K562 (cell line): ENCODE measurements around the gene ASZ1. TPM values are rescaled to one million over a fixed set of nuclear protein-coding genes. Genes with fewer than 3 reads are reported as not detected.

Experiments used
- ATAC-seq: fragments of 200-7000 bp; cut with Tn5 transposase; 3 replicates; pipeline ENCODE4 v1.9.1; 2020; ENCODE audit warnings: moderate library complexity
- BruUV-seq: library from RNA; stranded (reverse); fragments of 400-500 nt; replicated peaks from 2 replicates; lab custom pipeline; 2021; lab: Mats Ljungman, UMichigan
- CTCF ChIA-PET: fragments of 300-600 bp; formaldehyde crosslinking; extraction: SDS; loops from one replicate; lab custom pipeline; 2021; ENCODE audit warnings: low intra/inter-chr PET ratio; lab: Yijun Ruan, JAX
- POLR2A ChIA-PET: fragments of 300-600, 350-650 bp; sonication (Branson Sonifier 250); formaldehyde crosslinking; extraction: SDS; loops from one replicate; lab custom pipeline; 2021; ENCODE audit warnings: antibody characterized with exemption, inconsistent platforms; lab: Yijun Ruan, JAX
- DNase-seq, 4 experiments: peaks; one replicate each; pipeline versions ENCODE4 v3.0.0 to v3.0.0-alpha.2; 2011 to 2018; ENCODE audit warnings: low spot score in 3 of 4, mixed read lengths in 3 of 4; ENCODE audit errors: extremely low read depth in 1 of 4
- FAIRE-seq: peaks from 2 replicates; lab custom pipeline; 2011; peaks lifted over from hg19 to GRCh38; lab: Jason Lieb, UNC
- H2AFZ ChIP-seq: 2 replicates; pipeline ENCODE4 v1.6.0; 2011; ENCODE audit warnings: low read depth, low read length, control low read depth, inconsistent platforms
- H3K27ac ChIP-seq: fragments of 200-600 bp; 3 replicates; pipeline ENCODE4 v1.8.0; 2011; ENCODE audit warnings: low read depth, mild to moderate bottlenecking, control low read depth, inconsistent platforms, low read length, moderate library complexity, mixed read lengths; ENCODE audit errors: extremely low read depth
- H3K27me3 ChIP-seq, 2 experiments: fragments of 300-600 bp in 1 of 2; 2 replicates in 1 of 2; 3 replicates in 1 of 2; pipeline versions ENCODE4 v1.6.0 to v1.8.0; 2011; ENCODE audit warnings: inconsistent platforms in 2 of 2, low read length in 2 of 2, mild to moderate bottlenecking in 1 of 2, mixed read lengths in 1 of 2, moderate library complexity in 1 of 2; ENCODE audit not compliant: control insufficient read depth in 2 of 2, insufficient read depth in 2 of 2
- H3K36me3 ChIP-seq: fragments of 300-600 bp; 3 replicates; pipeline ENCODE4 v1.8.0; 2011; ENCODE audit warnings: mild to moderate bottlenecking, low read length, inconsistent platforms; ENCODE audit not compliant: control insufficient read depth, insufficient read depth
- H3K4me1 ChIP-seq, 2 experiments: fragments of 200-600 bp in 1 of 2; replicated peaks in 1 of 2; 2 replicates in 1 of 2; 3 replicates in 1 of 2; pipeline versions ENCODE4 v1.5.1 to v1.8.0; 2011; ENCODE audit warnings: inconsistent platforms in 2 of 2, low read length in 2 of 2, mild to moderate bottlenecking in 1 of 2, mixed read lengths in 1 of 2, moderate library complexity in 1 of 2; ENCODE audit not compliant: control insufficient read depth in 2 of 2, insufficient read depth in 2 of 2
- H3K4me2 ChIP-seq: 2 replicates; pipeline ENCODE4 v1.6.1; 2011; ENCODE audit warnings: low read length, control low read depth, inconsistent platforms, mixed read lengths; ENCODE audit not compliant: insufficient read depth
- H3K4me3 ChIP-seq: fragments of 200-600 bp; sonication (generic), shearing (Covaris generic); 2 replicates; pipeline ENCODE4 v1.5.1; 2016; ENCODE audit warnings: control low read depth, inconsistent platforms
- H3K79me2 ChIP-seq: fragments of 200-600 bp; 3 replicates; pipeline ENCODE4 v1.8.0; 2011; ENCODE audit warnings: low read length, inconsistent platforms; ENCODE audit not compliant: control insufficient read depth, insufficient read depth
- H3K9ac ChIP-seq, 2 experiments: 2 replicates each; pipeline versions ENCODE4 v1.6.0 to v1.6.1; 2011; ENCODE audit warnings: low read depth in 2 of 2, low read length in 2 of 2, control low read depth in 1 of 2, inconsistent platforms in 1 of 2, mild to moderate bottlenecking in 1 of 2, mixed read lengths in 1 of 2; ENCODE audit not compliant: insufficient read depth in 1 of 2
- H3K9me1 ChIP-seq: one replicate; pipeline ENCODE4 v1.6.0; 2011; ENCODE audit warnings: inconsistent platforms, mild to moderate bottlenecking, low read length, moderate library complexity; ENCODE audit not compliant: control insufficient read depth, insufficient read depth
- H3K9me3 ChIP-seq: replicated peaks from 2 replicates; pipeline ENCODE4 v1.5.1; 2011; ENCODE audit warnings: low read depth, low read length, inconsistent platforms; ENCODE audit not compliant: control insufficient read depth, insufficient read depth
- H4K20me1 ChIP-seq: replicated peaks from 2 replicates; pipeline ENCODE4 v1.6.1; 2011; ENCODE audit warnings: low read length, inconsistent platforms, mixed read lengths; ENCODE audit not compliant: control insufficient read depth, insufficient read depth
- CHD1 ChIP-seq: fragments of 200-600 bp; sonication (generic); IDR thresholded peaks from one replicate; pipeline ENCODE4 v1.6.1; 2012; ENCODE audit warnings: mild to moderate bottlenecking, moderate library complexity, low read length, inconsistent platforms
- CHD4 ChIP-seq: fragments of 200-600 bp; sonication (generic); IDR thresholded peaks from 3 replicates; pipeline ENCODE4 v1.6.1; 2012; ENCODE audit warnings: low read depth, mild to moderate bottlenecking, mixed read lengths, low read length, inconsistent platforms; ENCODE audit not compliant: insufficient read depth, insufficient replicate concordance, poor library complexity, severe bottlenecking
- EHMT2 ChIP-seq: fragments of 450-650 bp; IDR thresholded peaks from 2 replicates; pipeline ENCODE4 v1.6.1; 2018; ENCODE audit warnings: antibody characterized with exemption
- HBP1 ChIP-seq: fragments of 450-650 bp; formaldehyde crosslinking; IDR thresholded peaks from 2 replicates; pipeline ENCODE4 v1.4.0; 2022; ENCODE audit warnings: missing genetic modification characterization
- MAFF ChIP-seq: IDR thresholded peaks from 2 replicates; pipeline ENCODE4 v1.6.1; 2012; ENCODE audit warnings: low read length, improper control_type of control experiment
- MAZ ChIP-seq, 2 experiments: fragments of 450-650 bp in 1 of 2; sonication (generic) in 1 of 2; formaldehyde crosslinking; IDR thresholded peaks in 1 of 2; conservative IDR thresholded peaks in 1 of 2; 2 replicates each; pipeline versions ENCODE4 v1.4.0 to v1.5.0; 2020; ENCODE audit warnings: mild to moderate bottlenecking in 1 of 2, missing genetic modification reagents in 1 of 2
- MBD1 ChIP-seq: fragments of 250-450 bp; sonication (Bioruptor Pico); IDR thresholded peaks from 2 replicates; pipeline ENCODE4 v1.8.0; 2022; ENCODE audit warnings: inconsistent platforms
- NCOA4 ChIP-seq: fragments of 450-650 bp; IDR thresholded peaks from 2 replicates; pipeline ENCODE4 v1.6.1; 2018; ENCODE audit warnings: mild to moderate bottlenecking; ENCODE audit not compliant: partially characterized antibody
- NR4A1 ChIP-seq, 2 experiments: fragments of 250-450 bp in 1 of 2; fragments of 450-650 bp in 1 of 2; sonication (Bioruptor Pico) in 1 of 2; IDR thresholded peaks; 2 replicates each; pipeline versions ENCODE4 v1.4.0 to v1.6.1; 2016 to 2020; ENCODE audit warnings: mild to moderate bottlenecking in 2 of 2, missing compliant biosample characterization in 1 of 2, missing genetic modification characterization in 1 of 2, moderate library complexity in 1 of 2
- SPI1 ChIP-seq: IDR thresholded peaks from 2 replicates; pipeline ENCODE4 v1.6.1; 2011; ENCODE audit warnings: low read depth, low read length, control low read depth, borderline replicate concordance
- ZNF316 ChIP-seq: fragments of 450-650 bp; IDR thresholded peaks from 2 replicates; pipeline ENCODE4 v1.6.1; 2016
- ZNF449 ChIP-seq: fragments of 250-450 bp; sonication (Bioruptor Pico); IDR thresholded peaks from 2 replicates; pipeline ENCODE4 v1.8.0; 2022; ENCODE audit warnings: moderate library complexity, mild to moderate bottlenecking, inconsistent platforms
- ZNF707 ChIP-seq: fragments of 250-450 bp; sonication (Bioruptor Pico); conservative IDR thresholded peaks from 2 replicates; pipeline ENCODE4 v1.8.0; 2022; ENCODE audit warnings: inconsistent platforms, mild to moderate bottlenecking, moderate library complexity
- WGBS: fragments of 100-300 bp; shearing (Covaris generic); methylation state at CpG from one replicate; pipeline ENCODE4 v1.1.6; 2016; ENCODE audit warnings: low coverage, mixed read lengths; ENCODE audit not compliant: insufficient coverage; ENCODE audit errors: missing lambda C conversion rate; 5-methylcytosine and 5-hydroxymethylcytosine counted together
- in situ Hi-C: fragments of 300-500 bp; cut with MboI; formaldehyde crosslinking; loops from 4 replicates; pipeline ENCODE4 v1.15.0; 2018; ENCODE audit warnings: inconsistent platforms, mixed read lengths
- intact Hi-C: fragments of 100-400 bp; cut with micrococcal nuclease; formaldehyde crosslinking; loops from 2 replicates; pipeline ENCODE4 v1.14.2; 2022
- polyA plus RNA-seq, 8 experiments: library from polyadenylated mRNA; depleted of rRNA in 4 of 8; stranded (reverse) in 5 of 8; unstranded in 3 of 8; fragments of >200 nt; fragmentation: Nextera tagmentation in 2 of 8; fragmentation: Illumina TruSeq in 1 of 8; extraction: Ambion mirVana in 2 of 8; extraction: Trizol in 1 of 8; gene quantifications; 2 replicates each; pipeline versions ENCODE4 v1.2.1 to v1.2.3, GENCODE V29; 2011 to 2014; ENCODE audit warnings: inconsistent platforms in 1 of 8, missing spikeins in 1 of 8
- total RNA-seq, 7 experiments: library from RNA; depleted of rRNA in 6 of 7; stranded (reverse); fragments of >200 nt in 6 of 7; fragmentation: Illumina TruSeq in 2 of 7; extraction: Trizol in 2 of 7; gene quantifications; 2 replicates each; pipeline versions ENCODE4 v1.2.1 to v1.2.3, GENCODE V29; 2011 to 2021; ENCODE audit warnings: low replicate concordance in 1 of 7
- TF ChIP-seq, protein P1 (sequence below): sonication (generic); formaldehyde crosslinking; IDR thresholded peaks from 2 replicates; pipeline ENCODE4 v1.5.0; 2020; ENCODE audit warnings: missing genetic modification reagents
- TF ChIP-seq, protein P2 (sequence below), 2 experiments: IDR thresholded peaks; 2 replicates each; pipeline ENCODE4 v1.6.1; 2012; ENCODE audit warnings: improper control_type of control experiment in 2 of 2, low read depth in 2 of 2, low read length in 2 of 2, borderline replicate concordance in 1 of 2

Gene ASZ1
- total and polyA plus RNA-seq, 9 of the 15 experiments (the other 6 are each of a cell fraction or from before 2014, with no cell fraction given), result not detected

DNA sequence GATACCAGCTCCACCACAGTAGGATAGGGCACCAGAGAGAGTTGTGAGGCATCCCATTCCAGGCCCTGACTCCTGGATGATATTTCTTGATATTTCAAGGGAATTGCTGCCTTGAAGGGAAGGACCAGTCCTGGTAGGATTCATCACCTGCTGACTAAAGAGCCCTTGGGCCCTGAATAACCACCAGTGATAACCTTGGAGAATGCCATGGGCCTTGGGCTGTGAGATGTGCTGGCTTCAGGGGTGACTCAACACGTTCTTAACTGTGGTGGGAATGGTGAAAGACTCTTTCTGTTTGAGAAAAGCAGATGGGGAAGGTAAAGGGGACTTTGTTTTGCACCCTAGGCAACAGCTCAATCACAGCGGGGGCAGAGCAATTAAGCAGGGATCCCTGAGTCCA, 21.4 kb upstream of the ASZ1 start:
- no TSS peak for BruUV-seq
- no peak overlapping the region for H3K4me3 ChIP-seq
- FAIRE-seq (no peak), DNase-seq (no peak), ATAC-seq (no peak)
- H3K4me1 ChIP-seq, result no peaks in the 10 kb centered on the region
- H4K20me1 ChIP-seq, result no peaks in the 10 kb centered on the region
- intact Hi-C loops (no loop called here), in situ Hi-C loops (no loop called here)
- H3K9me1 ChIP-seq, result no peaks in the 10 kb centered on the region
- no peak overlapping the region for H3K27ac ChIP-seq
- no peak overlapping the region for H3K9ac ChIP-seq
- ChIA-PET POLR2A (no interaction called here), CTCF (no interaction called here)
- H3K27me3 ChIP-seq, result no peaks in the 10 kb centered on the region
- no peak overlapping the region for H2AFZ ChIP-seq
- H3K36me3 ChIP-seq, result no peaks in the 10 kb centered on the region
- H3K9me3 ChIP-seq, result no peaks in the 10 kb centered on the region
- WGBS, result 0% methylated on average over 2 of the region's 2 CpGs
- H3K79me2 ChIP-seq, result no peaks in the 10 kb centered on the region
- no peak overlapping the region for H3K4me2 ChIP-seq
- TF ChIP-seq, protein P1, sequence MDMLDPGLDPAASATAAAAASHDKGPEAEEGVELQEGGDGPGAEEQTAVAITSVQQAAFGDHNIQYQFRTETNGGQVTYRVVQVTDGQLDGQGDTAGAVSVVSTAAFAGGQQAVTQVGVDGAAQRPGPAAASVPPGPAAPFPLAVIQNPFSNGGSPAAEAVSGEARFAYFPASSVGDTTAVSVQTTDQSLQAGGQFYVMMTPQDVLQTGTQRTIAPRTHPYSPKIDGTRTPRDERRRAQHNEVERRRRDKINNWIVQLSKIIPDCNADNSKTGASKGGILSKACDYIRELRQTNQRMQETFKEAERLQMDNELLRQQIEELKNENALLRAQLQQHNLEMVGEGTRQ (CRISPR knock-in tag), result no peak
- no peak for TF ChIP-seq SPI1
- TF ChIP-seq, protein P2, sequence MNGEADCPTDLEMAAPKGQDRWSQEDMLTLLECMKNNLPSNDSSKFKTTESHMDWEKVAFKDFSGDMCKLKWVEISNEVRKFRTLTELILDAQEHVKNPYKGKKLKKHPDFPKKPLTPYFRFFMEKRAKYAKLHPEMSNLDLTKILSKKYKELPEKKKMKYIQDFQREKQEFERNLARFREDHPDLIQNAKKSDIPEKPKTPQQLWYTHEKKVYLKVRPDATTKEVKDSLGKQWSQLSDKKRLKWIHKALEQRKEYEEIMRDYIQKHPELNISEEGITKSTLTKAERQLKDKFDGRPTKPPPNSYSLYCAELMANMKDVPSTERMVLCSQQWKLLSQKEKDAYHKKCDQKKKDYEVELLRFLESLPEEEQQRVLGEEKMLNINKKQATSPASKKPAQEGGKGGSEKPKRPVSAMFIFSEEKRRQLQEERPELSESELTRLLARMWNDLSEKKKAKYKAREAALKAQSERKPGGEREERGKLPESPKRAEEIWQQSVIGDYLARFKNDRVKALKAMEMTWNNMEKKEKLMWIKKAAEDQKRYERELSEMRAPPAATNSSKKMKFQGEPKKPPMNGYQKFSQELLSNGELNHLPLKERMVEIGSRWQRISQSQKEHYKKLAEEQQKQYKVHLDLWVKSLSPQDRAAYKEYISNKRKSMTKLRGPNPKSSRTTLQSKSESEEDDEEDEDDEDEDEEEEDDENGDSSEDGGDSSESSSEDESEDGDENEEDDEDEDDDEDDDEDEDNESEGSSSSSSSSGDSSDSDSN (IDR thresholded peaks at IDR 0.05; ENCODE audit: borderline replicate concordance in 1 of 2, low read depth in 2 of 2, low read length in 2 of 2), result no peak
- no peak for TF ChIP-seq HBP1 (CRISPR knock-in tag)
- TF ChIP-seq ZNF707 (CRISPR knock-in tag), result no peak
- no peak for TF ChIP-seq MAZ (CRISPR knock-in tag; conservative IDR thresholded peaks at IDR 0.05 in 1 of 2, IDR thresholded peaks at IDR 0.05 in 1 of 2)
- no peak for TF ChIP-seq CHD1
- TF ChIP-seq MAFF, result no peak
- no peak for TF ChIP-seq NCOA4
- no peak for TF ChIP-seq NR4A1 (CRISPR knock-in tag; IDR thresholded peaks at IDR 0.05)
- no peak for TF ChIP-seq NR4A1 (tag; IDR thresholded peaks at IDR 0.05)
- TF ChIP-seq ZNF316, result no peak
- TF ChIP-seq EHMT2, result no peak
- TF ChIP-seq CHD4, result no peak
- TF ChIP-seq ZNF449 (CRISPR knock-in tag), result no peak
- TF ChIP-seq MBD1 (CRISPR knock-in tag), result no peak
